DMS53 (cell line): ENCODE data around the gene THRB.
"Not testable (repeated sequence)": the region's sequence is repeated elsewhere in the genome, so short reads cannot be mapped to it uniquely, and the experiment has no call there.

Source experiments
- DNase-seq: peaks from one replicate; lab custom pipeline; 2025; lab: John Stamatoyannopoulos, UW

The THRB gene

GRCh38 chr3:24446032-24446431, 48.6 kb downstream of the THRB start:
- DNase-seq, result no peak

- no peak for DNase-seq
Measured at GRCh38 chr3:24443476-24443875, 51.2 kb downstream of the THRB start.

- no peak for DNase-seq
Measured at GRCh38 chr3:24440760-24441464, 53.7 kb downstream of the THRB start.

- no peak for DNase-seq
Measured at GRCh38 chr3:24439021-24439420, 55.6 kb downstream of the THRB start.

- DNase-seq, result no peak
Measured at GRCh38 chr3:24437326-24437725, 57.3 kb downstream of the THRB start.

GRCh38 chr3:24435584-24435983, 59.1 kb downstream of the THRB start:
- no peak for DNase-seq

GRCh38 chr3:24434651-24435050, 60.0 kb downstream of the THRB start:
- DNase-seq, result no peak

GRCh38 chr3:24433838-24434591, 60.6 kb downstream of the THRB start:
- DNase-seq, result no peak

- DNase-seq, result no peak
Measured at GRCh38 chr3:24432989-24433388, 61.7 kb downstream of the THRB start.

GRCh38 chr3:24428481-24428880, 66.2 kb downstream of the THRB start:
- no peak for DNase-seq

- DNase-seq, result no peak
Measured at GRCh38 chr3:24426896-24427295, 67.8 kb downstream of the THRB start.

- DNase-seq, result not testable (repeated sequence)
Measured at GRCh38 chr3:24420829-24421228, 73.8 kb downstream of the THRB start.

GRCh38 chr3:24420224-24420623, 74.4 kb downstream of the THRB start:
- no peak for DNase-seq

- no peak for DNase-seq
Measured at GRCh38 chr3:24419067-24419791, 75.4 kb downstream of the THRB start.

GRCh38 chr3:24417730-24418129, 76.9 kb downstream of the THRB start:
- no peak for DNase-seq

- no peak for DNase-seq
Measured at GRCh38 chr3:24416224-24416623, 78.4 kb downstream of the THRB start.

GRCh38 chr3:24415824-24416223, 78.8 kb downstream of the THRB start:
- no peak for DNase-seq

GRCh38 chr3:24413662-24414061, 81.0 kb downstream of the THRB start:
- DNase-seq, result not testable (repeated sequence)

GRCh38 chr3:24410860-24411259, 83.8 kb downstream of the THRB start:
- no peak for DNase-seq

GRCh38 chr3:24407980-24408680, 86.5 kb downstream of the THRB start:
- DNase-seq, result no peak

GRCh38 chr3:24406900-24407299, 87.8 kb downstream of the THRB start:
- DNase-seq, result no peak

GRCh38 chr3:24405057-24405456, 89.6 kb downstream of the THRB start:
- DNase-seq, result no peak
